Neural crest cell (in vitro differentiated cells): Measurements from ENCODE around the gene ZFR2. TPM values are rescaled to one million over a fixed set of nuclear protein-coding genes. Genes with fewer than 3 reads are reported as not detected.
"Not testable (repeated sequence)": the region's sequence is repeated elsewhere in the genome, so short reads cannot be mapped to it uniquely, and the experiment has no call there.

Experiments
- DNase-seq: peaks from one replicate; pipeline ENCODE4 v3.0.0; 2021; ENCODE audit warnings: low read depth, mixed read lengths, low spot score
- H3K27ac Mint-ChIP-seq: one replicate; pipeline ENCODE4 v1.8.0; 2021; ENCODE audit warnings: mild to moderate bottlenecking, mixed read lengths; ENCODE audit not compliant: unreplicated experiment
- H3K27me3 Mint-ChIP-seq: 2 replicates; pipeline ENCODE4 v1.8.0; 2021; ENCODE audit warnings: low read depth, mild to moderate bottlenecking, mixed read lengths
- H3K36me3 Mint-ChIP-seq: 2 replicates; pipeline ENCODE4 v1.8.0; 2021; ENCODE audit warnings: low read depth, mild to moderate bottlenecking, mixed read lengths
- H3K4me1 Mint-ChIP-seq: 2 replicates; pipeline ENCODE4 v1.8.0; 2021; ENCODE audit warnings: mixed read lengths
- H3K4me3 Mint-ChIP-seq: one replicate; pipeline ENCODE4 v1.8.0; 2021; ENCODE audit warnings: mild to moderate bottlenecking, mixed read lengths
- H3K9me3 Mint-ChIP-seq: 2 replicates; pipeline ENCODE4 v1.8.0; 2021; ENCODE audit warnings: mixed read lengths
- total RNA-seq: library from RNA; stranded (reverse); gene quantifications from 2 replicates; pipeline ENCODE4 v1.2.1, GENCODE V29; 2021
- TF ChIP-seq, protein P1 (sequence below): fragments of 200-600 bp; sonication (generic); conservative IDR thresholded peaks from 2 replicates; pipeline ENCODE4 v1.5.0; 2021; ENCODE audit warnings: antibody characterized with exemption, mild to moderate bottlenecking

The ZFR2 gene
- total RNA-seq, 1 donor from 2014 or later = 4.2 TPM

DNA sequence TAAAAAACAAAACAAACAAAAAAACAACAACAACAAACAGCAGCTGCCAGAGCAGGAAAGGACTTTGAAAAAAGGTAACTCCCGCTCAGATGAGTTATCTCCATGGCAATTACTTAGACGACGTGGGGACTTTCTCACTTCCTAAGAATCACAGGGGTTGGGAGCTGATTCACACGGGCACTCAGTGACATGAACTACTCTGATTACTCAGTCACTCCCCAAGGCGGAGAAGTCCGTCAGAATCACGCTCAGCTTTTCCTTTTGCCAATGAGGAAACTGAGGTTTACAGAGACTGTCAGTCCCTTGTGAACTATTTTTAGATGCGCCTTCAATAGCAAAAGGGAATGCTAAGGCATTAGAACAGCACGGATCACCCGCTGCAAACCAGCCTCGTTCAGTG lies 50.4 kb downstream of the ZFR2 start:
- Mint-ChIP-seq H3K27me3 (no peaks in the 10 kb centered on the region), H3K9me3 (no peaks in the 10 kb centered on the region), H3K4me1 (no peaks in the 10 kb centered on the region), H3K36me3 (no peaks in the 10 kb centered on the region), H3K27ac (no peak overlapping the region), H3K4me3 (no peak overlapping the region)
- TF ChIP-seq, protein P1, sequence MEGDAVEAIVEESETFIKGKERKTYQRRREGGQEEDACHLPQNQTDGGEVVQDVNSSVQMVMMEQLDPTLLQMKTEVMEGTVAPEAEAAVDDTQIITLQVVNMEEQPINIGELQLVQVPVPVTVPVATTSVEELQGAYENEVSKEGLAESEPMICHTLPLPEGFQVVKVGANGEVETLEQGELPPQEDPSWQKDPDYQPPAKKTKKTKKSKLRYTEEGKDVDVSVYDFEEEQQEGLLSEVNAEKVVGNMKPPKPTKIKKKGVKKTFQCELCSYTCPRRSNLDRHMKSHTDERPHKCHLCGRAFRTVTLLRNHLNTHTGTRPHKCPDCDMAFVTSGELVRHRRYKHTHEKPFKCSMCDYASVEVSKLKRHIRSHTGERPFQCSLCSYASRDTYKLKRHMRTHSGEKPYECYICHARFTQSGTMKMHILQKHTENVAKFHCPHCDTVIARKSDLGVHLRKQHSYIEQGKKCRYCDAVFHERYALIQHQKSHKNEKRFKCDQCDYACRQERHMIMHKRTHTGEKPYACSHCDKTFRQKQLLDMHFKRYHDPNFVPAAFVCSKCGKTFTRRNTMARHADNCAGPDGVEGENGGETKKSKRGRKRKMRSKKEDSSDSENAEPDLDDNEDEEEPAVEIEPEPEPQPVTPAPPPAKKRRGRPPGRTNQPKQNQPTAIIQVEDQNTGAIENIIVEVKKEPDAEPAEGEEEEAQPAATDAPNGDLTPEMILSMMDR = no peak
- no peak for DNase-seq

DNA sequence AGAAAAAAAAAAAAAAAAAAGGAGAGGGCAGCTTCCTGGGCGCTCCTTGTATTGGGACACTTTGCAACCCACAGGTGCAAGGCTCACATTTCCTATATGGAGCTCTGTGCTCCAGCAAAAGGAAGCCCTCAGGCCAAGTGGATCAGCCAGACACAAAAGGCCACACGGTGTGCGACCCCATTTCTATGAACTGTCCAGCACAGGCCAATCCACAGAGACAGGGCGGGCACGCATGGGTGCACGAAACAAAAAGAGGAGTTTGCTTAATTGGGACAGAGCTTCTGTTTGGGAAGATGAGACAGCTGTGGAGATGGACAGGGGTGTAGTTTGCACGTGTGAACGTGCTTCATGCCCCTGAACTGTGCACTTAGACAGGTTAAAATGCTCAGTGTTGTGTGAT lies 51.1 kb downstream of the ZFR2 start:
- DNase-seq = no peak
- Mint-ChIP-seq H3K4me3 (no peak overlapping the region), H3K27ac (no peak overlapping the region), H3K9me3 (no peaks in the 10 kb centered on the region), H3K4me1 (no peaks in the 10 kb centered on the region), H3K27me3 (no peaks in the 10 kb centered on the region), H3K36me3 (no peaks in the 10 kb centered on the region)
- TF ChIP-seq, protein P1 = no peak

DNA sequence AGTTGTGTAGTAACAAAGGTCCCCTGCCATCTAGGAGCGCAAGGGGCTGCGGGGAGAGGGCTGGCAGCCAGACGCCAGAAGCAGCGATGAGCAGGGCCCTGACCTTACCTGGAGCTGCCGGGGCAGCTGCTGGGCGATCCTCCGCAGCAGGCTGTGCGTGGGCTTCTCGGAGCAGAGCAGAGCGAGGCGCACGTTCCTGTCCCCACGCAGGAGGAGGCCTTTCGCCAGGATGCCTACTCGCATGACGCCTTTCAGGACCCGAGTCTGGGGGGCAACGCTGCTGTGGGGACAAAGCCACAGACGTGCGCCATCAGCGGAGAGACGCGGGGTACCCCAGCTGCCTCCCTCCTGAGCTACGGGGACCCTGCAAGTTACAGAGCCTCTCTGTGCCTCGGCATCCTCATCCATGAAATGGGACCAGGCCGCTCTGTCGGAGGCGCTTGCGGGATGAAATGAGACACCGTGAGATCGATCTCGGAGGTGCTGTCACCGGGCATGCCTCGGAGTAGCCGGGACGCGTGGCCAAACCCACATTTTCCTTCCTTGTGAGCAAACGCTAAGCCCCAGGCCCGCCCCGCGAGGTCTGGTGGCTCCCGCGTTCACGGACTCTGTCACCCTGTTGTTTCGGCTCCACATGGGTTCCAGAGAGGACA lies 52.1 kb downstream of the ZFR2 start:
- TF ChIP-seq, protein P1 = no peak
- no peaks in the 10 kb centered on the region for H3K4me1 Mint-ChIP-seq
- H3K4me3 Mint-ChIP-seq = no peak overlapping the region
- H3K36me3 Mint-ChIP-seq = no peaks in the 10 kb centered on the region
- H3K9me3 Mint-ChIP-seq = no peaks in the 10 kb centered on the region
- H3K27ac Mint-ChIP-seq = no peak overlapping the region
- DNase-seq = no peak
- H3K27me3 Mint-ChIP-seq = no peaks in the 10 kb centered on the region

DNA sequence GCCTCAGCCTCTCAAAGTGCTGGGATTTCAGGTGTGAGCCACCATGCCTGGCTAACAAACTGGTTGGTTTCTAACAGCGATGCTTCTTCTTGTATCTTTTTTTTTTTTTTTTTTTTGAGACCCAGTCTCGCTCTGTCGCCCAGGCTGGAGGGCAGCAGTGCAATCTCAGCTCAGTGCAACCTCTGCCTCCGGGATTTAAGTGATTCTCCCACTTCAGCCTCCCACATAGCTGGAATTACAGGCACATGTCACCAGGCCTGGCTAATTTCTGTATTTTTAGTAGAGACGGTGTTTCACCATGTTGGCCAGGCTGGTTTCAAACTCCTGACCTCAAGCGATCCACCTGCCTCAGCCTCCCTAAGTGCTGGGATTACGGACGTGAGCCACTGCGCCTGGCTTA lies 52.7 kb downstream of the ZFR2 start:
- H3K27ac Mint-ChIP-seq, H3K27me3 Mint-ChIP-seq, H3K36me3 Mint-ChIP-seq, H3K4me3 Mint-ChIP-seq, H3K4me1 Mint-ChIP-seq, H3K9me3 Mint-ChIP-seq, DNase-seq: not testable (repeated sequence)

DNA sequence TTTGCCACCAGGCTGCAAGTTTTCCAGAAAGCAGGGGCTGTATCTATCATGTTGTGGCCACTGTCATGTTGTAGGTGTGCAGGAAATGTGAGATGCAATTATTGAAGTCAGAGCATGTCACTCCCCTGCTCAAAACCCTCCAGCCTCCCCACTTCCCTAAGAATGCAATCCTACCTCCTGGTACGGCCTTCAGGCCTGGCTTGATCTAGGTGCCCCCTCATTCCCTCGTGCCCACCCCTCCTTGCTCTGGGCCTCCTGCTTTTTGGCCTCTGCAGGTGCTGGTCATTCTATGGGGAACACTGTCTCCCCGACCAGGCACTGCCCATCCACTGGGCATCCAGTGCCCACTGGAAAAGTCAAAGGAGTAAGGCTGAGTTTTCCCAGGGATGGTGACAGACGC lies 54.2 kb downstream of the ZFR2 start:
- Mint-ChIP-seq H3K36me3 (no peaks in the 10 kb centered on the region), H3K4me3 (no peak overlapping the region), H3K4me1 (no peaks in the 10 kb centered on the region), H3K27ac (no peak overlapping the region), H3K9me3 (no peaks in the 10 kb centered on the region), H3K27me3 (no peaks in the 10 kb centered on the region)
- TF ChIP-seq, protein P1 = no peak
- DNase-seq = no peak

DNA sequence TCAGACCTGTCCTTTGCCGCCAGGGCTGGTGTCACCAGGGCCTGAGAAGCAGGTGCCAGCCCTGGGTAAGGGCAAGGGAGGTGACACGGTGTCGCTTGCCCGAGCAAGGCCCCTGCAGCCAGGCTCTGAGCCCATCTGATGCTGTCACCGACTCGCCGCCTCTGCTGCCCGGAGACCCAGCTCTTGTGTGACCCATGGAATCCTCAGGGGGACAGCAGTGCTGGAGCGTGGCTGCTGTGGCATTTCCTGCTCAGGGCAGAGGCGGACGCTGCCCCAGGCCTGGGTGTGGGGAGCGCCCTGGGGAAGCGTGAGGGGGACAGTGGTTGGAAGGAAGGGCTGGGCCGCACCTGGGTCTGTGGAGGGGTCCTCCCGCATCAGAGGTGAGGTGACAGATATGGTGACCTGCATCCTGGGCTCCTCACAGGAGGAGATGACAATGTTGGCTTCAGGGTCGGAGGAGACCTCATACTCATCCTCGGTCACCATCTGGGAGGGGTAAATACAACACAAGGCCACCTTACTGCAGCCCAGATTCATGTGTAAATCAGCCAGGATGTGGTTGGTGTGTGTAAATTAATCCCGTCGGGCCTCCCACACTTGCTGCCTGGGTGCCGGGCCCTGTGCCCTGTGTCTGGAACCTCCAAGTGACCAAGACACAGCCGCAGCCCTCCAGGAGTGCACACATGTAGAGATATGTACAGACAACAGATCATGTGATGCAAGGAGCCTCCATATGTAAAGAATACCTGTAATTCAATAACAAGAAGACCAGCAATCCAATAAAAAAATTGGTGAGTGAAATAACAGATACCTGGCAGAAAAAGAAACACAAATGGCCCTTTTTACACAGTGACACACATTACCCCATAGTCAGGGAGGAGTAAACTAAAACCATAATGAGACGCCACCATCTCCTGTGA lies 55.1 kb downstream of the ZFR2 start:
- no peak overlapping the region for H3K27ac Mint-ChIP-seq
- TF ChIP-seq, protein P1 = no peak
- no peaks in the 10 kb centered on the region for H3K9me3 Mint-ChIP-seq
- no peaks in the 10 kb centered on the region for H3K36me3 Mint-ChIP-seq
- H3K4me1 Mint-ChIP-seq = no peaks in the 10 kb centered on the region
- no peak for DNase-seq
- H3K4me3 Mint-ChIP-seq = no peak overlapping the region
- H3K27me3 Mint-ChIP-seq = no peaks in the 10 kb centered on the region
